DOHH2 (cell line): ENCODE data around the gene PRIM1.
A peak's percentile ranks its signal among the peaks of the same experiment; 100 is the strongest.

Experiments used
- H3F3A ChIP-seq: fragments of 200-600 bp; sonication (generic), shearing (Covaris generic); 2 replicates; pipeline ENCODE4 v1.6.0; 2016; ENCODE audit warnings: antibody characterized with exemption, mild to moderate bottlenecking; ENCODE audit not compliant: control insufficient read depth, insufficient read depth
- H3K27ac ChIP-seq: fragments of 200-600 bp; sonication (generic); 2 replicates; pipeline ENCODE4 v1.5.1; 2014; ENCODE audit warnings: low read depth, mild to moderate bottlenecking, low read length, moderate library complexity
- H3K27me3 ChIP-seq: fragments of 200-600 bp; sonication (generic); 2 replicates; pipeline ENCODE4 v1.6.1; 2014; ENCODE audit warnings: mild to moderate bottlenecking, low read length, mixed read lengths; ENCODE audit not compliant: control insufficient read depth
- H3K36me3 ChIP-seq: fragments of 200-600 bp; sonication (generic); 2 replicates; pipeline ENCODE4 v1.6.1; 2014; ENCODE audit warnings: mild to moderate bottlenecking, low read length, moderate library complexity, mixed read lengths; ENCODE audit not compliant: control insufficient read depth
- H3K4me1 ChIP-seq: fragments of 200-600 bp; sonication (generic); 2 replicates; pipeline ENCODE4 v1.6.1; 2014; ENCODE audit warnings: mild to moderate bottlenecking, low read length, mixed read lengths; ENCODE audit not compliant: control insufficient read depth
- H3K4me2 ChIP-seq: fragments of 200-600 bp; sonication (generic); 2 replicates; pipeline ENCODE4 v1.6.0; 2014; ENCODE audit warnings: mild to moderate bottlenecking, low read length, moderate library complexity
- H3K4me3 ChIP-seq: fragments of 200-600 bp; sonication (generic); 2 replicates; pipeline ENCODE4 v1.5.1; 2014; ENCODE audit warnings: mild to moderate bottlenecking, low read length, mixed read lengths
- H3K79me2 ChIP-seq: fragments of 200-600 bp; sonication (generic); 2 replicates; pipeline ENCODE4 v1.6.1; 2014; ENCODE audit warnings: mild to moderate bottlenecking, low read length, mixed read lengths; ENCODE audit not compliant: control insufficient read depth
- H3K9me2 ChIP-seq: fragments of 200-600 bp; sonication (generic); replicated peaks from 2 replicates; pipeline ENCODE4 v1.6.1; 2014; ENCODE audit warnings: mild to moderate bottlenecking, low read length, mixed read lengths; ENCODE audit not compliant: control insufficient read depth
- H3K9me3 ChIP-seq: fragments of 200-600 bp; sonication (generic); 2 replicates; pipeline ENCODE4 v1.6.1; 2014; ENCODE audit warnings: antibody characterized with exemption, low read length, mixed read lengths; ENCODE audit not compliant: control insufficient read depth, insufficient read depth
- H4K20me1 ChIP-seq: fragments of 200-600 bp; sonication (generic); 2 replicates; pipeline ENCODE4 v1.6.0; 2014; ENCODE audit warnings: low read depth, mild to moderate bottlenecking, antibody characterized with exemption, low read length, moderate library complexity; ENCODE audit not compliant: control insufficient read depth, insufficient read depth
- EZH2phosphoT487 ChIP-seq: fragments of 200-600 bp; sonication (generic); IDR thresholded peaks from 2 replicates; pipeline ENCODE4 v1.6.1; 2017; ENCODE audit warnings: borderline replicate concordance, mild to moderate bottlenecking, antibody characterized with exemption, low read length, moderate library complexity, mixed read lengths
- TF ChIP-seq, protein P1 (sequence below): fragments of 200-600 bp; sonication (generic); IDR thresholded peaks from one replicate; pipeline ENCODE4 v1.5.1; 2014; ENCODE audit warnings: antibody characterized with exemption, mild to moderate bottlenecking, low read depth, low read length; ENCODE audit not compliant: poor library complexity, severe bottlenecking

The PRIM1 gene

DNA sequence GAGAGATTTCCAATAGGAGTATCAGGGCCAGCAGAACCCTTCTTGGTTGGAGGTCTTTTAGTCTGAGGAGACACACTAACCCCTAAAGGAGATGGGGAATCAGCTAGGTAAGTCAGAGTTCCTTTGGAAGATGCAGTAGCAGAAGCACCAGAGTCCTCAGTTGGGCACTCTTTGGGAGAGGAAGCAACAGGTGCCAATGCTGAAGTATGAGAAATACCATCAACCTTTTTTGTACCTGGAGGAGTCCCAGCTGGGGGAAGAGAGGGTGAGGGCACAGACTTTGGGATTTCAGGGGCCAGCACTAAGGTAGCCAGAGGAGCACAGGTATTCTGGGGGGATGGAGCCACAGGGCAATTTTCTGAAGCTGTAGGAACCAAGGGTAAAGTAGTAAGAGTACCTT lies 33.1 kb downstream of the PRIM1 start:
- peaks cover 95% of the 10 kb centered on the region for H3K36me3 ChIP-seq
- peak overlapping the region; percentile 50 for H3K27ac ChIP-seq
- peaks cover 96% of the 10 kb centered on the region for H3K4me1 ChIP-seq

DNA sequence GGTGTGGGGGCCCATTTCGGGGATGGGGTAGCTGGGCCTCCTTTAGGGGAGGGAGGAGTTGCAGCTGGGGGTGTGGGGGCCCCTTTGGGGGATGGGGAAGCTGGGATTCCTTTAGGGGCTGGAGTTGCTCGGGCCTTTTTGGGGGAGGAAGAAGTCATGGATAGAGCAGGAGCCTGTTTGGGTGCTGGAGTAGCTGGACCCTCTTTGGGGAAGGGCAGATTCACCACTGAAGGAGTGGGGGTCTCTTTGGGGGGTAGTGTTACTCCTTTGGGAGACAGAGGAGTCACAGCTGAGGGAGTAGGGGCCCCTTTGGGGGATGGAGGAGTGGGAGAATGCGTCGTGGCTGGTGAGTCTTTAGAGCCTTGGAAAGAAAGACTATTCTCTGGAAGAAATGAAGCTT lies 33.5 kb downstream of the PRIM1 start:
- Histone ChIP-seq H3K4me2 (peak overlapping the region; percentile 97), H3K4me1 (peaks cover 96% of the 10 kb centered on the region), H3K36me3 (peaks cover 95% of the 10 kb centered on the region), H3K79me2 (peaks cover 90% of the 10 kb centered on the region), H3K4me3 (peak overlapping the region; percentile 100), H3K27me3 (no peaks in the 10 kb centered on the region), H3K9me3 (no peaks in the 10 kb centered on the region), H3K27ac (peak overlapping the region; percentile 50), H4K20me1 (peaks cover 62% of the 10 kb centered on the region), H3F3A (peaks cover 50% of the 10 kb centered on the region), H3K9me2 (no peaks in the 10 kb centered on the region)
- TF ChIP-seq, protein P1, sequence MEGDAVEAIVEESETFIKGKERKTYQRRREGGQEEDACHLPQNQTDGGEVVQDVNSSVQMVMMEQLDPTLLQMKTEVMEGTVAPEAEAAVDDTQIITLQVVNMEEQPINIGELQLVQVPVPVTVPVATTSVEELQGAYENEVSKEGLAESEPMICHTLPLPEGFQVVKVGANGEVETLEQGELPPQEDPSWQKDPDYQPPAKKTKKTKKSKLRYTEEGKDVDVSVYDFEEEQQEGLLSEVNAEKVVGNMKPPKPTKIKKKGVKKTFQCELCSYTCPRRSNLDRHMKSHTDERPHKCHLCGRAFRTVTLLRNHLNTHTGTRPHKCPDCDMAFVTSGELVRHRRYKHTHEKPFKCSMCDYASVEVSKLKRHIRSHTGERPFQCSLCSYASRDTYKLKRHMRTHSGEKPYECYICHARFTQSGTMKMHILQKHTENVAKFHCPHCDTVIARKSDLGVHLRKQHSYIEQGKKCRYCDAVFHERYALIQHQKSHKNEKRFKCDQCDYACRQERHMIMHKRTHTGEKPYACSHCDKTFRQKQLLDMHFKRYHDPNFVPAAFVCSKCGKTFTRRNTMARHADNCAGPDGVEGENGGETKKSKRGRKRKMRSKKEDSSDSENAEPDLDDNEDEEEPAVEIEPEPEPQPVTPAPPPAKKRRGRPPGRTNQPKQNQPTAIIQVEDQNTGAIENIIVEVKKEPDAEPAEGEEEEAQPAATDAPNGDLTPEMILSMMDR = no peak
- TF ChIP-seq EZH2phosphoT487 = no peak

More for the DNA sequence above, 33.1 kb downstream of the PRIM1 start:
- peak overlapping the region; percentile 100 for H3K4me3 ChIP-seq
- peaks cover 64% of the 10 kb centered on the region for H4K20me1 ChIP-seq
- H3K4me2 ChIP-seq = peak overlapping the region; percentile 97
- TF ChIP-seq, protein P1 = no peak
- no peak for TF ChIP-seq EZH2phosphoT487
- no peaks in the 10 kb centered on the region for H3K27me3 ChIP-seq
- H3K9me2 ChIP-seq = no peaks in the 10 kb centered on the region
- H3K9me3 ChIP-seq = no peaks in the 10 kb centered on the region
- peaks cover 94% of the 10 kb centered on the region for H3K79me2 ChIP-seq
- peaks cover 47% of the 10 kb centered on the region for H3F3A ChIP-seq

DNA sequence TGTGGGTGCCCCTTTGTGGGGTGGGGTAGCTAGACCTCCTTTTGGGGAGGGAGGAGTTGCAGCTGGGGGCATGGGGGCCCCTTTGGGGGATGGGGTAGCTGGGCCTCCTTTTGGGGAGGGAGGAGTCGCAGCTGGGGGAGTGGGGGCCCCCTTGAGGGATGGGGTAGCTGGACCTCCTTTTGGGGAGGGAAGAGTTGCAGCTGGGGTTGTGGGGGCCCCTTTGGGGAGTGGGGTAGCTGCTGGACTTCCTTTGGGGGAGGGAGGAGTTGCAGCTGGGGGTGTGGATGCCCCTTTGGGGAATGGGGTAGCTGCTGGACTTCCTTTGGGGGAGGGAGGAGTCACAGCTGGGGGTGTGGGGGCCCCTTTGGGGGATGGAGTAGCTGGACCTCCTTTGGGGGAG lies 34.0 kb downstream of the PRIM1 start:
- H3K79me2 ChIP-seq = peaks cover 85% of the 10 kb centered on the region
- peak overlapping the region; percentile 100; the same call in 1 of the 2 replicates for H3K4me3 ChIP-seq
- H3F3A ChIP-seq = peaks cover 51% of the 10 kb centered on the region
- peaks cover 96% of the 10 kb centered on the region for H3K4me1 ChIP-seq
- TF ChIP-seq, protein P1 = no peak
- TF ChIP-seq EZH2phosphoT487 = no peak
- H4K20me1 ChIP-seq = peaks cover 57% of the 10 kb centered on the region
- peak overlapping the region; percentile 97 for H3K4me2 ChIP-seq
- H3K27me3 ChIP-seq = no peaks in the 10 kb centered on the region
- no peaks in the 10 kb centered on the region for H3K9me2 ChIP-seq
- H3K36me3 ChIP-seq = peaks cover 95% of the 10 kb centered on the region
- H3K9me3 ChIP-seq = no peaks in the 10 kb centered on the region
- H3K27ac ChIP-seq = peak overlapping the region; percentile 50
